Ovary (tissue), 10 donors: ENCODE measurements around the gene SYNPO2. TPM values are rescaled to one million over a fixed set of nuclear protein-coding genes. Genes with fewer than 3 reads are reported as not detected.

Experiments used
- DNase-seq, 5 donors: peaks; one replicate each; pipeline ENCODE4 v3.0.0-alpha.2; 2019 to 2020
- H3K27ac ChIP-seq, 2 donors: fragments of 200-600 bp; one replicate each; pipeline versions ENCODE4 v1.5.1 to v1.8.0; 2019 to 2022
- H3K27me3 ChIP-seq: fragments of 200-600 bp; one replicate; pipeline ENCODE4 v1.8.0; 2022
- H3K36me3 ChIP-seq: fragments of 200-600 bp; sonication (generic); one replicate; pipeline ENCODE4 v1.5.1; 2019
- H3K4me1 ChIP-seq: one replicate; pipeline ENCODE4 v1.8.1; 2013; ENCODE audit warnings: mild to moderate bottlenecking, moderate library complexity; ENCODE audit not compliant: insufficient read depth
- H3K4me3 ChIP-seq: fragments of 200-600 bp; sonication (generic); one replicate; pipeline ENCODE4 v1.5.1; 2017
- H3K9me3 ChIP-seq, 2 donors: fragments of 200-600 bp in 1 of 2; sonication (generic) in 1 of 2; one replicate each; pipeline versions ENCODE4 v1.5.1 to v1.8.1; 2013 to 2019; ENCODE audit warnings: mild to moderate bottlenecking in 1 of 2, moderate library complexity in 1 of 2
- EP300 ChIP-seq: sonication (generic); formaldehyde crosslinking; IDR thresholded peaks from one replicate; pipeline ENCODE4 v1.6.1; 2017; ENCODE audit warnings: antibody characterized with exemption
- POLR2A ChIP-seq: fragments of 450-650 bp; IDR thresholded peaks from one replicate; pipeline ENCODE4 v1.6.1; 2017; ENCODE audit warnings: antibody characterized with exemption, mild to moderate bottlenecking, moderate library complexity
- WGBS, 3 donors: extraction: QIAGEN DNeasy Blood & Tissue Kit in 1 of 3; methylation state at CpG; one replicate each; pipeline versions ENCODE4 v1.1.5 to v1.1.7; 2013 to 2017; 5-methylcytosine and 5-hydroxymethylcytosine counted together
- intact Hi-C, 4 donors: fragments of 100-400 bp; cut with DNase I; formaldehyde crosslinking; loops; one replicate each; pipeline versions ENCODE4 v1.11.0 to v1.15.1; 2022 to 2023
- long read RNA-seq, 3 donors: library from polyadenylated mRNA in 2 of 3; unstranded in 2 of 3; transcript quantifications; one replicate each; pipeline ENCODE4 v2.0.0 and lab custom pipeline, GENCODE V29; 2021 to 2026
- polyA plus RNA-seq, 2 donors: library from polyadenylated mRNA; stranded (reverse); fragments of 200-250 nt in 1 of 2; fragments of 350-450 nt in 1 of 2; fragmentation: Illumina TruSeq in 1 of 2; extraction: RNeasy Lipid Tissue Mini Kit (QIAGEN cat#74804) in 1 of 2; gene quantifications; one replicate each; pipeline ENCODE4 v1.2.3, GENCODE V29; 2013 to 2014
- total RNA-seq, 7 donors: library from RNA; depleted of rRNA in 2 of 7; stranded (reverse); fragments of >200 nt in 2 of 7; fragmentation: NEBNext Ultra II Directional in 3 of 7; extraction: Animal tissue kit (Norgen Biotek cat#: 25700) in 3 of 7; gene quantifications; one replicate each; pipeline versions ENCODE4 v1.1.0 to v1.2.4, GENCODE V29; 2016 to 2023
- TF ChIP-seq, protein P1 (sequence below), 3 donors: fragments of 450-650 bp in 2 of 3; fragments of 200-600 bp in 1 of 3; IDR thresholded peaks; one replicate each; pipeline versions ENCODE4 v1.5.1 to v1.8.0; 2016 to 2022; ENCODE audit warnings: antibody characterized with exemption in 3 of 3, mild to moderate bottlenecking in 1 of 3
- donor health status: DM: no; HTN: no; CAD: no; lungs with moderate emphysema.
- donor health status: DM: no; HTN: no; CAD: no.
- donor health status: Bipolar disorder and iron deficiency.
- donor health status: DM: yes; HTN: yes; CAD: no.
- donor health status: DM: no; HTN: no; CAD: no.
- donor health status: DM: yes; HTN: yes; CAD: no.

Gene SYNPO2
- total RNA-seq (100 to 1,000 TPM in 5 of 7 donors, 10 to 100 TPM in 2; 61.9 to 265 (median 165) TPM), polyA plus RNA-seq (100 to 1,000 TPM in 1 of 2 donors, 10 to 100 TPM in 1; 54.8 to 121 TPM)
- long read RNA-seq, donor 1, full-length matches to known transcripts, result 12 of 63 reads
- long read RNA-seq, donor 1, partial matches to known transcripts, result 19 of 63 reads
- long read RNA-seq, donor 1, other reads (novel, unspliced or antisense), result 32 of 63 reads
- long read RNA-seq, donor 2, full-length matches to known transcripts, result 2 of 2 reads
- long read RNA-seq, donor 2, partial matches to known transcripts, result 0 of 2 reads
- long read RNA-seq, donor 2, other reads (novel, unspliced or antisense), result 0 of 2 reads
- long read RNA-seq, donor 3, full-length matches to known transcripts, result 28 of 138 reads
- long read RNA-seq, donor 3, partial matches to known transcripts, result 95 of 138 reads
- long read RNA-seq, donor 3, other reads (novel, unspliced or antisense), result 15 of 138 reads

DNA sequence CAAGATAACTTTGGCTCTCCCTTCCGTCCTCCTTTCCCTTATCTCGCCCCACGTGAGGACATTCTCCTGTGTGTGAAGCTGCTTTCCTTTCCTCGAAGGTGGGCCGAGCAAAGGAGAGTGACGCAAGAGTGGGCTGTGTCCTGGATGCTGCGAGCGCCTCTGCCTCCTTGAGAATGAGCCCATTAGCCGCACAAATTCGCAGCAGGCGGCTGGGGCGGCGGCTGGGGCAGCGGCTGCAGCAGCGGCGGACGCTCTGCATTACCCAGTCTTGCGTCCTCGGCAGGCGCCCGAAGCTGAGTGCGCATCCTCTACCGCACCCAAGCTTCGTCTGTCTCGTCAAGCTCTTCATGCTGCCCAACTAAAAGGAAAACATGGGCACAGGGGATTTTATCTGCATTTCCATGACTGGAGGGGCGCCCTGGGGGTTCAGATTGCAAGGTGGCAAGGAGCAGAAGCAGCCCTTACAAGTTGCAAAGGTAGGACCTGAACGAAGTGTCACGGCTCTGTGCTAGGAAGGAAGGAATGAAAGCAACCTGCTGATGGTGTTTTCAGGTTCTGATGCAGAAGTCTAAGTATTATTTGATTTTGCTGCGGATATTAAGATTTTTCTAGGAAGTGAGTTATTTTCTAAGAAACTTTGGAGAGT lies at the start of gene SYNPO2:
TSS of gene SYNPO2 (plus strand) at position 189 of the 646 bp plus-strand sequence. CDS start at position 372, 183 bp downstream.
- intact Hi-C loops, result loop anchor here (10.0 kb wide), 3 partner anchors 54 to 144 kb away; partner anchors contain the start of gene SEC24D (in 1 of the 4)
- H3K27ac ChIP-seq, result peak within 1 kb of the TSS; percentile 16 to 71
- no peaks in the 10 kb centered on the region for H3K9me3 ChIP-seq
- H3K4me1 ChIP-seq, result peaks cover 1% of the 10 kb centered on the region
- DNase-seq, result peak; percentile 91 to 94 (median 92)
- TF ChIP-seq, protein P1, sequence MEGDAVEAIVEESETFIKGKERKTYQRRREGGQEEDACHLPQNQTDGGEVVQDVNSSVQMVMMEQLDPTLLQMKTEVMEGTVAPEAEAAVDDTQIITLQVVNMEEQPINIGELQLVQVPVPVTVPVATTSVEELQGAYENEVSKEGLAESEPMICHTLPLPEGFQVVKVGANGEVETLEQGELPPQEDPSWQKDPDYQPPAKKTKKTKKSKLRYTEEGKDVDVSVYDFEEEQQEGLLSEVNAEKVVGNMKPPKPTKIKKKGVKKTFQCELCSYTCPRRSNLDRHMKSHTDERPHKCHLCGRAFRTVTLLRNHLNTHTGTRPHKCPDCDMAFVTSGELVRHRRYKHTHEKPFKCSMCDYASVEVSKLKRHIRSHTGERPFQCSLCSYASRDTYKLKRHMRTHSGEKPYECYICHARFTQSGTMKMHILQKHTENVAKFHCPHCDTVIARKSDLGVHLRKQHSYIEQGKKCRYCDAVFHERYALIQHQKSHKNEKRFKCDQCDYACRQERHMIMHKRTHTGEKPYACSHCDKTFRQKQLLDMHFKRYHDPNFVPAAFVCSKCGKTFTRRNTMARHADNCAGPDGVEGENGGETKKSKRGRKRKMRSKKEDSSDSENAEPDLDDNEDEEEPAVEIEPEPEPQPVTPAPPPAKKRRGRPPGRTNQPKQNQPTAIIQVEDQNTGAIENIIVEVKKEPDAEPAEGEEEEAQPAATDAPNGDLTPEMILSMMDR (IDR thresholded peaks at IDR 0.05), result no peak
- peak; percentile 92 for TF ChIP-seq POLR2A
- no peaks in the 10 kb centered on the region for H3K36me3 ChIP-seq
- WGBS, 3 donors, result 0 to 2% (median 0%) methylated on average over 28 to 29 of the region's 29 CpGs
- H3K4me3 ChIP-seq, result peak within 1 kb of the TSS; percentile 66
- H3K27me3 ChIP-seq, result no peaks in the 10 kb centered on the region

- Histone ChIP-seq H3K4me3 (no peak overlapping the region), H3K9me3 (no peaks in the 10 kb centered on the region), H3K27me3 (no peaks in the 10 kb centered on the region), H3K27ac (no peak overlapping the region), H3K36me3 (no peaks in the 10 kb centered on the region), H3K4me1 (no peaks in the 10 kb centered on the region)
- intact Hi-C loops, result loop anchor here in 2 of 4 donors (5.0 to 10.0 kb wide), 2 partner anchors 45 to 128 kb away; partner anchors contain the start of gene SYNPO2 (in 1 of the 2)
- WGBS, 3 donors, result 75 to 81% (median 78%) methylated on average over 3 of the region's 3 CpGs
- DNase-seq, result no peak
- no peak for TF ChIP-seq POLR2A
- TF ChIP-seq, protein P1 (IDR thresholded peaks at IDR 0.05), result no peak
- TF ChIP-seq EP300, result no peak
Observed at GRCh38 chr4:118839221-118839927, 49.3 kb upstream of the SYNPO2 start.

DNA sequence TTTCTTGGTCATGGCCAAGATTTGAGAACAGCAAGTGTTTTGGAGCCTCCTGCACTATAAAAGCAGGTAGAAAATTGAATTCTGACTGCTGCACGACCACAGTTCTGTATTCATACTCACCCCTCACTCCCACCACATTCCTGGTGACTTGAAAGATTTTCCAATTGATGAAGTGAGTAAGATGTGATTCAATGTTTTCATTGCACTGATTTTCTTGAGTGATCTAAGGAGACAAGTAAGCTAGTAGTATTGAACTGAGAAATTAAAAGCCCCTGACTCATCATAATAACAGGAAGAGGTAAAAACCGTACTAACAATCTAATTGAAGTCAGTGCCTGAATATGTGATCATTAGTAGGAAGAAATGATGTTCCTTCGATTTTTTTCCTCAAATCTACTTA lies 46.6 kb upstream of the SYNPO2 start:
- WGBS, 3 donors, result 62 to 87% (median 80%) methylated on average over 3 of the region's 3 CpGs
- H3K4me1 ChIP-seq, result no peaks in the 10 kb centered on the region

More for the DNA sequence above, 46.6 kb upstream of the SYNPO2 start:
- TF ChIP-seq, protein P1 (IDR thresholded peaks at IDR 0.05), result no peak
- TF ChIP-seq POLR2A, result no peak
- TF ChIP-seq EP300, result no peak
- no peaks in the 10 kb centered on the region for H3K36me3 ChIP-seq
- H3K27me3 ChIP-seq, result no peaks in the 10 kb centered on the region
- no peak overlapping the region for H3K27ac ChIP-seq
- H3K4me3 ChIP-seq, result no peak overlapping the region
- DNase-seq, result no peak
- no peaks in the 10 kb centered on the region for H3K9me3 ChIP-seq
- intact Hi-C loops, result no loop called here
